Posterior vena cava (tissue), 2 donors: Measurements from ENCODE around the gene DDX39A. TPM values are rescaled to one million over a fixed set of nuclear protein-coding genes. Genes with fewer than 3 reads are reported as not detected.
A peak's percentile ranks its signal among the peaks of the same experiment; 100 is the strongest.
"Not testable (repeated sequence)": the region's sequence is repeated elsewhere in the genome, so short reads cannot be mapped to it uniquely, and the experiment has no call there.

Source experiments
- DNase-seq: peaks from one replicate; pipeline ENCODE4 v3.0.0-alpha.2; 2020; ENCODE audit warnings: low spot score
- intact Hi-C, 2 donors: fragments of 100-400 bp; cut with DNase I; formaldehyde crosslinking; loops; one replicate each; pipeline versions ENCODE4 v1.14.1 to v1.14.2; 2022 to 2023
- total RNA-seq, 2 donors: library from RNA; stranded (reverse); fragmentation: NEBNext Ultra II Directional; extraction: Animal tissue kit (Norgen Biotek cat#: 25700); gene quantifications; one replicate each; pipeline ENCODE4 v1.2.1, GENCODE V29; 2021
- donor health status: DM: yes; HTN: yes; CAD: no.
- donor health status: DM: yes; HTN: yes; CAD: no.

DDX39A gene
- total RNA-seq, 2 donors from 2014 or later, result 37.4 to 38.7 TPM

DNA sequence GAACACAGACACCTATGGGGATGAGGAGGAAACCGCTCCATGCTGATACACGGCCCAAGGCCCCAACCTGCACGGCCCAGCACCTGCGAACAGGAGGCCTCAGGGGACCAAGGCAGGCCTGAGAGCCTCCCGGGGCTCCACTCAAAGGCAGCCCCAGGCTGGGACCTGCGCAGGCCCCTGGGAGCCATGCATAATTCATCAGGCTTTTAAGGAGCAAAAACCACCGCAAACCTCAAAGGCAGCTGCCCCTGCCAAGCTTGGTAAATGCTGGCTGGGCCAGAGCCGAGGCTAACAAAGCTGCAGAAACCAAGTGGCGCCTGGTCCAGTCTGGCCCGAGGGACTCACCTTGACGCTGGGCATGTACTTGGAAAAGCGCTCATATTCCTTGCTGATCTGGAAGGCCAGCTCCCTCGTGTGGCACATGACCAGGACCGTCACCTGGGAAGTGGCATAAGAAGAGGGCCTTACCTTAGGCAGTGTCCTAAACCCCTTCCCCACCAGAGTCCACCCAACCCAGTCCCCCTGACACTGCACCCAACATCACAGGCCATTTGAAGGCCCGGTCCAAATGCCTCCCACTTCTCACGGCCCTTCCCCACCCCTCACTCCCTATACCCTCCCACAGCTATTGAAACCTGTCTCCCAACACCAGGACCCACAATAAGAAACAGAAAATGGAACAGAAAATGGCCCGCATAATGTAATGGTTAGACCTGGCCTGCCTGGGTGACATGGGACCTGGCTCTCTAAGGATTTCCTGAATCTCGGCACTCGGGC, 7.8 kb downstream of the DDX39A start:
- intact Hi-C loops, result loop anchor here in 1 of 2 donors (10.0 kb wide), 1 partner anchor 47 kb away; no protein-coding TSS in a partner anchor
- no peak for DNase-seq

DNA sequence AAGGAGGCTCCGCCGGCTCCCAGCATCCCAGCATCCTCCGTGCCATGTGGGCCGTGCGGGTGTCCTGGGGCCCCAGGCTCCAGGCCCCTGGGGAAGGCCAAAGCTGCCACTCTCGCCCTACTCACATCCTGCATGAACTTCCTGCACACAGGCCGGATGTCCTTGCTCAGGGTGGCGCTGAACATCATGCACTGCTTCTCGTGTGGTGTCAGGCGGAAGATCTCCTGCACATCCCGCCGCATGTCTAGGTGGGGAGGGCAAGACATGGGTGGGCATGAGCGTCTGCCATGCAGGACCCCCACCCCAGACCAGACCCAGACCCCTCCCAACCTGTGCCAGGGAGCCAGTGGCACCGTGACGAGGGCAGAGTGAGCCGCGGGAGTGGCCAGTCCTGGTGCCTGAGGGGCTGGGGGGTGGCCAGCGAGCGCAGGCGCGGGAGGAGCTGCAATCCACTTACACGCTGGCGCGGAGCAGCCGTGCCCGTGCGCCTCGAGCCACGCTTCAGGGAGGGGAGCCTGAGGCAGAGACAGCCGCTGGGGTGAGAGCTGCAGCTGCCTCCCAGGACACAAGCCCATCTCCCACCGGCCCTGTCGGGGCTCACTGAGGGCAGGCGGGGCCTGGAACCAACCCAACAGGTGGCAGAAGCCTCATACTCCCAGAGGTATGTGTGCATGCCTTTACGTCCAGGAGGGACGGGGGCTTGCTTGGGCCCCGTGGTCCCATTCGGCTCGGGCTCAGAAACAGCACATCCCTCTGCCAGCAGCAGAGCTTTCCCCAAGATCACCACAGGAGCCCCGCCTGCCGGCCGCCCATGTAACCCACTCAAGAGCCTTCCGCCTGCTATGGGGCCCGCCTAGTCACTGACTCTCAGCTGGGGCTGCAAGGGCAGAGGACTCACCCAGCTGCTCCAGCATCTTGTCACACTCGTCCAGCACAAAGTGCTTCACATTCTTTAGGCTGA, 8.8 kb downstream of the DDX39A start:
- intact Hi-C loops, result loop anchor here in 1 of 2 donors (10.0 kb wide), 1 partner anchor 46 kb away; no protein-coding TSS in a partner anchor
- no peak for DNase-seq

GRCh38 chr19:14409146-14410023, 9.8 kb downstream of the DDX39A start:
- DNase-seq, result no peak
- intact Hi-C loops, result loop anchor here in 1 of 2 donors (10.0 kb wide), 1 partner anchor 45 kb away; no protein-coding TSS in a partner anchor

DNA sequence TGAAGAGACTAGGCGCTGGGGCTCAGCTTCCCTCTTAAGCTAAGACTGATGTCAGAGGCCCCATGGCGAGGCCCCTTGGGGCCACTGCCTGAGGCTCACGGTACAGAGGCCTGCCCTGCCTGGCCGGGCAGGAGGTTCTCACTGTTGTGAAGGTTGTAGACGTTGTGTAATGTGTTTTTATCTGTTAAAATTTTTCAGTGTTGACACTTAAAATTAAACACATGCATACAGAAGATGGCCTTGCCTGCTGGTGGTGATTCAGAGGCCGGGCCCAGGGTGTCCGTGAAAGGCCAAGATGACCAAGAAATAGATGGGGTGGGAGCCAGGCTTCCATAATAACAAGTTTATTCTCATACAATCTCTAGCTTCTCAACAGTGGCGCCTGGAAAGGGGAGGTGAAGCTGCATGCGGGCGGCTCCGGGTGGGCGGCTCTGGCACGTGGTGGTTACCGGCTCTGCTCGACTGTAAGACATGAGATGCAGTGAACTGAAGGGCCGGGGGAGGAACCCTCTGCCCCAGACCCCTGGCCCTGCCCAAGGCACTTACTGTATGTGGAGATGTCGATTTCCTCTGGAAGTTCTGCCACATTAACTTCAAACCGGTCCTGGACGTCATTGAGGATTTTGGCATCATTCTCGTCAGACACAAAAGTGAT, 10.5 kb downstream of the DDX39A start:
- no peak for DNase-seq
- intact Hi-C loops, result no loop called here

DNA sequence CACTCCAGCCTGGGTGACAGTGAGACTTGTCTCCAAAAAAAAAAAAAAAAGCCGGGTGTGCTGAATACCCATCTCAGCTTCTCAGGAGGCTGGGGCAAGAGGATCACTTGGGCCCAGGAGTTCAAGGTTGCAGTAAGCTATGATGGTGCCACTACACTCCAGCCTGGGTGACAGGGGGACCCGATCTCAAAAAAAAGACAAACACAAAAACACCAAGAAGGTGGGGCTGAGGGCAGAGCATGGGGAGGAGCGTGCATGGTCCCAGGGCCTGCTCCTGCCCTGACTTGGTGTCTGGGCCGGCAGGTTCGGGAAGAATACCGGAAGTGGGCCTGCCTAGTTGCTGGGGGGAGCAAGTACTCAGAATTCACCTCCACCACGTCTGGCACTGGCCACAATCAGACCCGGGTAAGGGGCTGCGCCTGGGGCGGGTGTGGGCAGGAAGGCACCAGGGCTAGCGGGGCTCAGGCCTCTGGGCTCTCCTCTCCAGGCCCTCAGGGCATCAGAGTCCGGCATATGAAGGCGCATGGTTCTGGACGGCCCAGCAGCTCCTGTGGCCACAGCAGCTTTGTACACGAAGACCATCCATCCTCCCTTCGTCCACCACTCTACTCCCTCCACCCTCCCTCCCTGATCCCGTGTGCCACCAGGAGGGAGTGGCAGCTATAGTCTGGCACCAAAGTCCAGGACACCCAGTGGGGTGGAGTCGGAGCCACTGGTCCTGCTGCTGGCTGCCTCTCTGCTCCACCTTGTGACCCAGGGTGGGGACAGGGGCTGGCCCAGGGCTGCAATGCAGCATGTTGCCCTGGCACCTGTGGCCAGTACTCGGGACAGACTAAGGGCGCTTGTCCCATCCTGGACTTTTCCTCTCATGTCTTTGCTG, 11.3 kb downstream of the DDX39A start:
- DNase-seq, result no peak
- intact Hi-C loops, result no loop called here

GRCh38 chr19:14406645-14407401, 12.3 kb downstream of the DDX39A start:
- intact Hi-C loops, result no loop called here
- DNase-seq, result no peak

GRCh38 chr19:14405758-14406644, 13.1 kb downstream of the DDX39A start:
- DNase-seq, result peak; percentile 96
- intact Hi-C loops, result no loop called here

DNA sequence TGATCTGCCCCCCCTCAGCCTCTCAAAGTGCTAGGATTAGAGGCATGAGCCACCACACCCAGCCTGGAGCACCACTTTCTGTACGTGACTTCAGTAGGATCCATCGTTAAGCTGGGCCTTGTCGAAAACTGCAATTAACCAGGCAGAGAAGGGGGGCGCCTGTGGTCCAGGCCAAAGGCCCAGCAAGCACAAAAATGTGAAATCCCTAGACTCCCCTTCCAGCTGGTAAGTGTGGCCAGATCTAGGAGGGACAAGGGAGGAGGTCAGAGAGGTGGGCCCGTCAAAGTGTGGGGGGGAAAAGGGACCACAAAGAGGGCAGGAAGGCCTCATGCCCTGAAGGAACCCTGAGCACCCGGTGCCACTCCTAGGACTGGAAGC, 13.8 kb downstream of the DDX39A start:
- no peak for DNase-seq
- intact Hi-C loops, result no loop called here

GRCh38 chr19:14404312-14404711, 14.8 kb downstream of the DDX39A start:
- intact Hi-C loops, result no loop called here
- DNase-seq, result no peak

GRCh38 chr19:14403145-14403930, 15.8 kb downstream of the DDX39A start:
- intact Hi-C loops, DNase-seq: not testable (repeated sequence)

DNA sequence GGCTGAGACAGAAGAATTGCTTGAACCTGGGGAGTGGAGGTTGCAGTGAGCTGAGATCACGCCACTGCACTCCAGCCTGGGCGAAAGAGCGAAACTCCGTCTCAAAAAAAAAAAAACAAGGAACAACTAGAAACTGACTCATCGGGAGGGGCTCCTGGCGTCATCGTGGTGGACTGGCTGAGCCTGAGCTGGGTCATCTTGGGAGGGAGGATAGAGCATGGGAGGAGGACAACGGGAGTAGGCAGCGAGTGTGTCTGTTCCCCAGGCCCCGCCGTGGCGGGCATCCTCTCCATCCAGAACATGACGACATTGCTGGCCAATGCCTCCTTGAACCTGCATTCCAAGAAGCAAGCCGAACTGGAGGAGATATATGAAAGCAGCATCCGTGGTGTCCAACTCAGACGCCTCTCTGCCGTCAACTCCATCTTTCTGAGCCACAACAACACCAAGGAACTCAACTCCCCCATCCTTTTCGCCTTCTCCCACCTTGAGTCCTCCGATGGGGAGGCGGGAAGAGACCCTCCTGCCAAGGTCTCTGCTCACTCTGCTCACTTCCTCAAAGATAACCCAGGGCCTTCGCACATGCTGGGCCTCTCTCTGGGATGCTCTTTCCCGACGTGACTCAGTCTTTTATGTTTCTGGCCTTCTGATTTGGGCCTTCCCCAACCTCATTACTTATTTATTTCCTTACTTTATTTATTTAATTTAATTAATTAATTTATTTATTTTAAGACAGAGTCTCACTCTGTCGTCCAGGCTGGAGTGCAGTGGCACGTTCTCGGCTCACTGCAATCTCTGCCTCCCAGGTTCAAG, 16.6 kb downstream of the DDX39A start:
- peak; percentile 96 for DNase-seq
- intact Hi-C loops, result no loop called here

DNA sequence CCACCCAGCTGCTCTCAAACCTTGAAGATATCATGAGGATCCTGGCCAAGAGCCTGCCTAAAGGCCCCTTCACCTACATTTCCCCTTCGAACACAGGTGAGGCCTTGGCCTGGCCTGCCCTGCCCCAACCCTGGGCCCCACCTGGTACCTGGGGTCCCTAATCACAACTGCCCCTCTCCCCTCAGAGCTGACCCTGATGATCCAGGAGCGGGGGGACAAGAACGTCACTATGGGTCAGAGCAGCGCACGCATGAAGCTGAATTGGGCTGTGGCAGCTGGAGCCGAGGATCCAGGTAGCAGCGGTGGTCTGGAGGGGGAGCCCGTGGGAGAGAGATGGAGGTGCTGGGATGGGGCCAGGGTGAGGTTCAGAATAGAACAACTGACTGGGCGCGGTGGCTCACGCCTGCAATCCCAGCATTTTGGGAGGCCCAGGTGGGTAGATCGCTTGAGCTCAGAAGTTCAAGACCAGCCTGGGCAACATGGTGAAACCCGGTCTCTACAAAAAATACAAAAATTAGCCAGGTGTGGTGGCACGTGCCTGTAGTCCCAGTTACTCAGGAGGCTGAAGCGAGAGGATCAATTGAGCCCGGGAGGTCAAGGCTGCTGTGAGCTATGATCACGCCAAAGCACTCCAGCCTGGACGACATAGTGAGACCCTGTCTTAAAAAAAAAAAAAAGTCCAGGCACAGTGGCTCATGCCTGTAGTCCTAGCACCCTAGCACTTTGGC, 17.5 kb downstream of the DDX39A start:
- no peak for DNase-seq
- intact Hi-C loops, result no loop called here

- no peak for DNase-seq
- intact Hi-C loops, result no loop called here
Measured at GRCh38 chr19:14400951-14401431, 18.1 kb downstream of the DDX39A start.

- intact Hi-C loops, result not testable (repeated sequence)
Measured at GRCh38 chr19:14397168-14397567, 22.0 kb downstream of the DDX39A start.

More at GRCh38 chr19:14397168-14397567, 22.0 kb downstream of the DDX39A start:
- DNase-seq, result not testable (repeated sequence)
